PC-9 (cell line): ENCODE data around the gene MYO3B.

Experiments used
- CTCF ChIP-seq: fragments of 200-600 bp; sonication (generic); conservative IDR thresholded peaks from 2 replicates; pipeline ENCODE4 v1.6.1; 2017; ENCODE audit warnings: mixed run types, antibody characterized with exemption, mild to moderate bottlenecking, moderate library complexity
- EZH2 ChIP-seq: fragments of 200-600 bp; sonication (generic); IDR thresholded peaks from 2 replicates; pipeline ENCODE4 v1.8.0; 2017; ENCODE audit warnings: antibody characterized with exemption, low read depth

GRCh38 chr2:170204298-170204951 lies 26.5 kb downstream of the MYO3B start:
- TF ChIP-seq CTCF = no peak
- TF ChIP-seq EZH2 = no peak
